Stomach (tissue), 9 donors: ENCODE measurements around the gene TNK2. TPM values are rescaled to one million over a fixed set of nuclear protein-coding genes. Genes with fewer than 3 reads are reported as not detected.
A peak's percentile ranks its signal among the peaks of the same experiment; 100 is the strongest.

Source experiments
- DNase-seq, 2 donors: peaks; one replicate each; pipeline versions ENCODE4 v3.0.0 to v3.0.0-alpha.2; 2013 to 2019
- H3K27ac ChIP-seq, 5 donors: fragments of 200-600 bp in 4 of 5; sonication (generic) in 4 of 5; one replicate each; pipeline ENCODE4 v1.5.1; 2013 to 2019; ENCODE audit warnings: mild to moderate bottlenecking in 1 of 5, moderate library complexity in 1 of 5
- H3K27me3 ChIP-seq, 3 donors: fragments of 200-600 bp; sonication (generic); one replicate each; pipeline ENCODE4 v1.5.1; 2017 to 2019; ENCODE audit warnings: mixed run types in 1 of 3
- H3K36me3 ChIP-seq, 4 donors: fragments of 200-600 bp; sonication (generic); 1 replicate in 3 of 4; 2 replicates in 1 of 4; pipeline ENCODE4 v1.5.1; 2016 to 2019
- H3K4me1 ChIP-seq, 4 donors: fragments of 200-600 bp; sonication (generic); one replicate each; pipeline ENCODE4 v1.5.1; 2016 to 2019
- H3K4me3 ChIP-seq, 4 donors: fragments of 200-600 bp; sonication (generic) in 3 of 4; one replicate each; pipeline ENCODE4 v1.5.1; 2016 to 2019; ENCODE audit warnings: mild to moderate bottlenecking in 1 of 4
- H3K9me3 ChIP-seq, 4 donors: fragments of 200-600 bp; sonication (generic); one replicate each; pipeline ENCODE4 v1.5.1; 2016 to 2019
- CTCF ChIP-seq, 7 experiments: fragments of 450-650 bp in 4 of 7; fragments of 200-600 bp in 3 of 7; sonication (generic) in 3 of 7; IDR thresholded peaks; one replicate each; pipeline ENCODE4 v1.5.1; 2016 to 2019; ENCODE audit warnings: antibody characterized with exemption in 7 of 7, control low read depth in 2 of 7, mild to moderate bottlenecking in 1 of 7
- EP300 ChIP-seq: sonication (generic); formaldehyde crosslinking; IDR thresholded peaks from one replicate; pipeline ENCODE4 v1.6.1; 2017; ENCODE audit warnings: antibody characterized with exemption
- POLR2A ChIP-seq, 4 donors: fragments of 450-650 bp; IDR thresholded peaks; one replicate each; pipeline ENCODE4 v1.6.1; 2016; ENCODE audit warnings: antibody characterized with exemption in 4 of 4, control low read depth in 2 of 4, mild to moderate bottlenecking in 1 of 4, moderate library complexity in 1 of 4
- POLR2AphosphoS5 ChIP-seq, 3 donors: sonication (generic); formaldehyde crosslinking; IDR thresholded peaks; one replicate each; pipeline ENCODE4 v1.6.1; 2016; ENCODE audit warnings: antibody characterized with exemption in 3 of 3
- WGBS, 5 donors: extraction: QIAGEN DNeasy Blood & Tissue Kit in 3 of 5; methylation state at CpG; one replicate each; pipeline versions ENCODE4 v1.1.5 to v1.1.7; 2013 to 2018; 5-methylcytosine and 5-hydroxymethylcytosine counted together
- intact Hi-C: fragments of 100-400 bp; cut with DNase I; formaldehyde crosslinking; loops from one replicate; pipeline ENCODE4 v1.15.1; 2023; ENCODE audit warnings: low total_unique reads
- polyA plus RNA-seq, 3 donors: library from polyadenylated mRNA; stranded (reverse); fragments of 200-250 nt; gene quantifications; one replicate each; pipeline ENCODE4 v1.2.3, GENCODE V29; 2013
- total RNA-seq, 5 donors: library from RNA; depleted of rRNA; stranded (reverse); fragments of >200 nt; gene quantifications; one replicate each; pipeline versions ENCODE4 v1.1.0 to v1.2.3, GENCODE V29; 2014 to 2016
- donor health status: healthy with polysubstance abuse.
- donor health status: Bipolar disorder and iron deficiency.
- donor health status: healthy.

Gene TNK2
- total and polyA plus RNA-seq, 8 donors = 6.1 to 431 (median 38.6) TPM

- H3K36me3 ChIP-seq = no peaks in the 10 kb centered on the region
- WGBS, 5 donors = 12 to 20% (median 16%) methylated on average over 31 of the region's 31 CpGs
- H3K27me3 ChIP-seq = no peaks in the 10 kb centered on the region
- TF ChIP-seq EP300 = no peak
- TF ChIP-seq CTCF (IDR thresholded peaks at IDR 0.05) = peak; percentile 29 to 100 (median 100)
- no peak for TF ChIP-seq POLR2A (IDR thresholded peaks at IDR 0.05)
- TF ChIP-seq POLR2AphosphoS5 (IDR thresholded peaks at IDR 0.05) = peak in 2 of 3 donors; percentile 38 to 87
- H3K27ac ChIP-seq = no peak overlapping the region
- no peaks in the 10 kb centered on the region for H3K9me3 ChIP-seq
- peak; percentile 94 to 96 for DNase-seq
- peak overlapping the region in 2 of 4 donors; percentile 1 to 28 for H3K4me3 ChIP-seq
- peaks cover 5 to 39% (median 15%) of the 10 kb centered on the region in 4 donors for H3K4me1 ChIP-seq
- intact Hi-C loops = no loop called here
These were observed 57.4 kb downstream of the TNK2 start for GRCh38 chr3:195850857-195851543.

GRCh38 chr3:195849322-195850074 is 58.9 kb downstream of the TNK2 start:
- no peaks in the 10 kb centered on the region for H3K9me3 ChIP-seq
- TF ChIP-seq EP300 (no peak), POLR2AphosphoS5 (IDR thresholded peaks at IDR 0.05) (no peak), POLR2A (IDR thresholded peaks at IDR 0.05) (no peak), CTCF (IDR thresholded peaks at IDR 0.05) (no peak)
- 75 to 89% (median 86%) methylated on average over 45 to 53 of the region's 53 CpGs for WGBS, 5 donors
- no peaks in the 10 kb centered on the region for H3K36me3 ChIP-seq
- no peaks in the 10 kb centered on the region for H3K27me3 ChIP-seq
- DNase-seq = no peak
- peaks cover 4 to 27% (median 13%) of the 10 kb centered on the region in 4 donors for H3K4me1 ChIP-seq
- intact Hi-C loops = no loop called here
- H3K4me3 ChIP-seq = no peak overlapping the region
- H3K27ac ChIP-seq = no peak overlapping the region

- Histone ChIP-seq H3K36me3 (no peaks in the 10 kb centered on the region), H3K27me3 (no peaks in the 10 kb centered on the region), H3K27ac (peak overlapping the region in 1 of 5 donors; percentile 47), H3K9me3 (no peaks in the 10 kb centered on the region), H3K4me1 (peaks cover 0 to 23% (median 12%) of the 10 kb centered on the region in 4 donors), H3K4me3 (no peak overlapping the region)
- WGBS, 5 donors = 68 to 86% (median 70%) methylated on average over 12 to 24 of the region's 24 CpGs
- intact Hi-C loops = no loop called here
- TF ChIP-seq POLR2A (IDR thresholded peaks at IDR 0.05) (no peak), CTCF (IDR thresholded peaks at IDR 0.05) (no peak), POLR2AphosphoS5 (IDR thresholded peaks at IDR 0.05) (peak in 1 of 3 donors; percentile 42), EP300 (no peak)
- DNase-seq = peak in 1 of 2 donors; percentile 39
These were observed 61.0 kb downstream of the TNK2 start for GRCh38 chr3:195847055-195847950.

- Histone ChIP-seq H3K36me3 (no peaks in the 10 kb centered on the region), H3K4me3 (no peak overlapping the region), H3K27ac (no peak overlapping the region), H3K27me3 (peaks cover 0 to 2% (median 0%) of the 10 kb centered on the region in 3 donors), H3K4me1 (peaks cover 0 to 16% (median 5%) of the 10 kb centered on the region in 4 donors), H3K9me3 (no peaks in the 10 kb centered on the region)
- 90 to 96% (median 91%) methylated on average over 6 of the region's 6 CpGs for WGBS, 5 donors
- DNase-seq = no peak
- no peak for TF ChIP-seq EP300
- no peak for TF ChIP-seq POLR2AphosphoS5 (IDR thresholded peaks at IDR 0.05)
- no peak for TF ChIP-seq POLR2A (IDR thresholded peaks at IDR 0.05)
- no peak for TF ChIP-seq CTCF (IDR thresholded peaks at IDR 0.05)
- intact Hi-C loops = no loop called here
These were observed 62.9 kb downstream of the TNK2 start for GRCh38 chr3:195845483-195845882.
